HG03342 (cell line): ENCODE measurements around the gene ZNF283.
"Not testable (repeated sequence)": the region's sequence is repeated elsewhere in the genome, so short reads cannot be mapped to it uniquely, and the experiment has no call there.

Experiments used
- ATAC-seq: cut with Tn5 transposase; IDR thresholded peaks from one replicate; pipeline ENCODE4 v1.9.1; 2021; ENCODE audit warnings: mild to moderate bottlenecking, moderate library complexity; ENCODE audit not compliant: unreplicated experiment

The ZNF283 gene

DNA sequence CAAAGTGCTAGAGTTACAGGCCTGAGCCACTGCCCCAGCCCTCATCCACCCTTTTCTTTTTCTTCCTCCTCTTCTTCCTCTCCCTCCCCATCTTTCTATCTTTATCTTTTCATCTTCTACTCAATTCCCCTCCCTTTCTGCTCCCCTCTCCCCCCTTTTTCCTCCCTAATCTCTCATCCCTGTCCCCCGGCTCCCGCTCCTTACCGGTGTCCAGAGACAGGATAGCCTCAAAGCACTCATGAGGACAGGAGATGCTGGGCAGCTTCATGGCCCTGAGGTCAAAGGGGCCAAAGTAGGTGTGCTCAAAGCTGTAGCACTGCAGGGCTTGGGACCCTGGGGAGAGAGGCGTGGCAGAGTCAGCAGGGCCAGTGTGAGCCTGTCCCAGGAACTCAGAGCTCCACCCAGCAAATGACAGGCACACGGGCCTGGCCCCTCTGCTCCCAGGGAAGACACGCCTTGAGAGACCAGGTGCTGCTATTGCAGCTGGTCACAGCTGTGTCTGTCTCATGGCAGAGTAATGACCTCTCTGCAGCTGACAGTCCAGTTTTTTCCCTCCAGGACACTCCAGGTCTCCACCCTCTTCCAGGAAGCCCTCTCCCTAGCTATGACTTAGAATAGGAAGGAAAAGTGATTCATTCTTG is 27.5 kb upstream of the ZNF283 start:
- no peak for ATAC-seq

DNA sequence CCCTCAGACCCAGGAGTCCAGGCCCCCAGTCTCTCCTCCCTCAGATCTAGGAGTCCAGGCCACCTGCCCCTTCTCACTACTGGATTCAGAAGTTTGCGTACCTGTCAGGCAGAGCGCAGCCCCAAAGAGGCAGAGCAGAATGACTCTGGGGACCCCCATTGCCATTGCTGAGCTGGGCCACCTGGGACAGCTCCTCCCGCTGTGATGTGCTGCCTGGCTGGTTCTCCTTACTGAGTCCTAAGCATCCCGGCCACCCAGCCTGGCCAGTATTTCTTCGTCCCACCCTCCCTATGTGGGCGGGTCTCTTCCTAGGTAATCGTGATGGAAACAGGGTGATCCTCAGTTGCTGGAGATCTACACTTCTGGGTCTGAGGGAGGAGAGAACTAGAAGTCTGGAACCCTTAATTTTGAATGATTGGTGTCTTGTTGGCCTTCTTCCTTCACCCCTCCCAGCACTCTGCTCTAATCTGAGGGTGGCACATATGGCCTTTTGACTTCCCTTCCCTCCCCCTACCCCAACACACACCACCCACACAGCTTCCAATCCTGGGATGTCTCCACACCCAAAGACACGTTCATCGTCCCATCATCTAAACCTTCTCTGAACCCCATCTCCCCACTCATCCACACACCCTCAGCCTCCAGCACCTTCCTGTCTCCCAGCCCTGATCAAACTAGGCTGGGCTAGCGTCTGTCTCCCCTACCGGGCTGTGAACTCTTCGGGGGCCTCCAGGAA is 24.7 kb upstream of the ZNF283 start, which contains the start of gene LYPD5:
TSS of gene LYPD5 (minus strand) at position 232 of the 736 bp plus-strand sequence. CDS start at position 165, 67 bp downstream.
- ATAC-seq, result no peak

DNA sequence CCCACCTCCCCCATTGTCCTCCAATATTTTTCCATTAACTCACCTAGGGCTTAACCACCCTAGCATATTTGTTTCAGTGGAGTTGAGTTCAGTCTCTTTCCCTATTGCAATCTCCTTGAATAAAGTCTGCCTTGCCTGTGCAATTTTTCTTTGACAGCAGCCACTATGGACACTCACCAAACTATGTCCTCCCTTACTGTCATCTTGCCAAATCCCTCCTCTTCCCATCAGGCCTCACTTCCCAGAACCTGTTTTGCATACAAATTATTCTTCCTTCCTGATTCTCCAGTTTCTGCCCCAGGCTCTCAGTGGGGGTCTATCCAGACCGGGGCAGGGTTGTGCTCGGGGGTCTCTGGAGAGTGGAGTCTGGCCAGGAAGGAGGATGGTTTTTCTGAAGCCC is 22.7 kb upstream of the ZNF283 start:
- ATAC-seq, result no peak

DNA sequence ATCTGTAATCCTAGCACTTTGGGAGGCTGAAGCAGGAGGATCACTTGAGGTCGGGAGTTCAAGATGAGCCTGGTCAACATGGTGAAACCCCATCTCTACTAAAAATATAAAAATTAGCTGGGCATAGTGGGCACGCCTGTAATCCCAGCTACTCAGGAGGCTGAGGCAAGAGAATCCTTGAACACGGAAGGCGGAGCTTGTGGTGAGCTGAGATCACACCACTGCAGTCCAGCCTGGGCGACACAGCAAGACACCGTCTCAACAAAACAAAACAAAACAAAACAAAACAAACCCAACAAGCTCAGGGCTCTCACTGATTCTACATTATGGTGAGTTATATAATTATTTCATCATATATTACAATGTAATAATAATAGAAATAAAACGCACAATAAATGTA is 20.7 kb upstream of the ZNF283 start:
- not testable (repeated sequence) for ATAC-seq

DNA sequence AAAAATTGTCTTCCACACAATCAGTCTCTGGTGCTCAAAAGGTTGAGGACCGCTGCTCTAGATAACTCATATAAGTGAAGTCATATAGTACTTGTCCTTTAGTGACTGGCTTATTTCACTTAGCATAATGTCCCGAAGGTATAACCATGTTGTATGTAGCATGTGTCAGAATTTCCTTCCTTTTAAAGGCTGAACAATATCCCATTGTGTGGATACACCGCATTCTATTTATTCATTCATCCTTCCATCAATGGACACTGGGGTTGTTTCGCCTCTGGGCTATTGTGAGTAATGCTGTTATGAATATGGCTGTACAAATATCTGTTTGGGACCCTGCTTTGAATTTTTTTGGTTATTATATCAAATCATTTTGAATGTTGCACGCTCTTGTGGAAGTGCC is 20.3 kb upstream of the ZNF283 start:
- ATAC-seq, result no peak

DNA sequence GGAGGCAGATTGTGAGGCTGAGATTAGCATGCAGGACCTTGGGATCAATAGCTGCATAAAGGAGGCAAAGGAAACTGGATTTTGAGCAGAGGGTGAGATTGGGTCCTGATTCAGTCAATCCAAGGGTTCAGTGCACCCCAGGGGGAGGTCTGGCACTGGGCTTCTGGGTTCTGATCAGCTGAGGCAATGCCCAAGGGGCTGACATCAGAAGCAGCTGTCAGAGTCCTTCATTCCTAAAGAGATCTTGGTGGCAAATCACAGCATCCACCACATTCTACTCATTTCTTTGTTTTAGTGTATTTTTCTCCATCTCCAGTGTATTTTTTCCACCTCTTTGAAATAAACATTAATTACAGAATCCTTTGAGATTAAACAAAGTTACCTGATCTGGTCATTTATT is 19.5 kb upstream of the ZNF283 start:
- no peak for ATAC-seq

DNA sequence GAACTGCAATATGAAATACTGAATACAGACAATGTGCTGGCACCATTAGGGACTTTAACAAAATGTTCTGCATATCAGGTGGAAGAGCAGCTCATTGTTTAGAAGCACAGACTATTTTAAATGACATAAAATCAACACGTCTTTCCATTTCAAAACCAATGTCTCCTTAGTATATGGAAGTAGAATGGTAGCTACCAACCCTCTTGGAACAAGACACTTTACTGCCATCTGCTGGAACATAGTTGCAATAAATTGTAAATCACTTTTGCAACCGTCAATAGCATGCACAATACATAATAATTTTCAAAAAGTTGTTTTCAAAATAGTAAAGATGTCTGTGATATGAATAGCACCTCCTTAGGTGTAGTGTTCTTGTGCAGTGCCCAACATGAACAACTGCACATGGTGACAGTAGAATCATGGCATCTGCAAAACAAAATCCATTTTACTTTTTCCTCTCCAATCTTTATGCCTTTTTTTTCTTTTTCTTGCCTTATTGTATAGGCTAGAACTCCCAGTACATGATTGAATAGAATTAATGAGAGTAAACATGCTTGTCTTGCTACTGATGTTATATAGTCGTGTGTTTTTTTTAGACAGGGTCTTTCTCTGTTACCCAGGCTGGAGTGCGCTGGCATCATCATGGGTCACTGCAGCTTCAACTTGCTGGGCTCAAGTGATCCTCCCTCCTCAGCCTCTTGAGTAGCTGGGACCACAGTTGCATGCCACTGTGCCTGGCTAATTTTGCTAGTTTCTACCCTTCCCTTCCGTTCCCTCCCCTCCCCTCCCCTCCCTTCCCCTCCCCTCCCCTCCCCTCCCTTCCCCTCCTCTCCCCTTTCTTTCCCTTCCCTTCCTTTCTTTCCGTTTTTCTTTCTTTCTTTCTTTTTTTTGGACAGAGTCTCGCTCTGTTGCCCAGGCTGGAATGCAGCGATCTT is 17.1 kb upstream of the ZNF283 start:
- no peak for ATAC-seq

DNA sequence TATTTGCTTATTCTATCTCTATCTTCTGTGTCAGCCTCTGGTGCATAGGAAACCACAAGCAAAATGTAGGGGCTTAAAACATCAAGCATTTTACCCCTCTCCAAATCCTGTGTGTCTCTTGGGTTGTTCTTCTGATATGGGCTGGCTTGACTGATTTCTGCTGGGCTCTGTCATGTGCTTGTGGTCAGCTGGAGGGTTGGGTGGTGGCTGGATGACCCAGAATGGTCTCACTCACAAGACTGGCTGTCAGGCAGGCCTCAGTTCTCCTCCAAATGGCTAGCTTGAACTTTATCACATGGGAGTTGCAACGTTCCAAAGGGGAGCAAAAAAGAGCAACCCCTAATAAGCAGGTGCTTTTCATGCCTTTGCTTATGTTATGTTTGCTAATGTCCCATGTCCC is 15.3 kb upstream of the ZNF283 start:
- ATAC-seq, result no peak

DNA sequence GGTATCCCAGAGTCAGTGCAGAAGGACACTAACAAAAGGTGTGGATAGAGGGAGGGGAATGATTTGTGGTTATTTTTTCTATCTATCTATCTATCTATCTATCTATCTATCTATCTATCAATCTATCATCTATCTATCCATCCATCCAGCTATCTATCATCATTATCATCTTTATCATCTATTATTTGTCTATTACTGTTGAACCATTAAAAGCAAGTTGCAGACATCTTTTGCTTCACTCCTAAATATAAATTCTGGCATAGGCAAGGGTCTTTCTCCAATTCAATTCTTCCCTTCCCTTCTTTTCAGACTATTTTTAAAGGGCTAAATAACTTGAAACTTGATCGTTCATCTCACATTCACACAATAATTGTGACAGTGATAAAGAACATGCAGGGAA is 14.9 kb upstream of the ZNF283 start:
- no peak for ATAC-seq

DNA sequence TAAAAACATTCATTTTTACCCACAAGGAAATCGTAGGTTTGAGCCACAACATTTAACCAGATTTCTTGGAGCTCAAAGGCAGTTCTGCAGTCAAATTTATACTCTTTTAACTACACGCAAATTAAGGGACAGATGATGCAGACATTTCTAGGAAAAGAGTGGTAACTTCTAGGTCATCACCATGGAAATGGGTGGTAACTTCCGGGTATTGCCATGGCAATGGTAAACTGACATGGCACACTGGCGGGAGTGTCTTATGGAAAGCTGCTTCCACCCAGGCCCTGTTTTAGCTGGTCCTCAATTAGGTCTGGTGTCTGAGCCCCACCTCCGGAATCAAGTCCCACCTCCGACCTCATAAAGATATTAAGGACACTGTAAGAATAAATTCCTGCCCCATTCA is 14.4 kb upstream of the ZNF283 start:
- ATAC-seq, result no peak

DNA sequence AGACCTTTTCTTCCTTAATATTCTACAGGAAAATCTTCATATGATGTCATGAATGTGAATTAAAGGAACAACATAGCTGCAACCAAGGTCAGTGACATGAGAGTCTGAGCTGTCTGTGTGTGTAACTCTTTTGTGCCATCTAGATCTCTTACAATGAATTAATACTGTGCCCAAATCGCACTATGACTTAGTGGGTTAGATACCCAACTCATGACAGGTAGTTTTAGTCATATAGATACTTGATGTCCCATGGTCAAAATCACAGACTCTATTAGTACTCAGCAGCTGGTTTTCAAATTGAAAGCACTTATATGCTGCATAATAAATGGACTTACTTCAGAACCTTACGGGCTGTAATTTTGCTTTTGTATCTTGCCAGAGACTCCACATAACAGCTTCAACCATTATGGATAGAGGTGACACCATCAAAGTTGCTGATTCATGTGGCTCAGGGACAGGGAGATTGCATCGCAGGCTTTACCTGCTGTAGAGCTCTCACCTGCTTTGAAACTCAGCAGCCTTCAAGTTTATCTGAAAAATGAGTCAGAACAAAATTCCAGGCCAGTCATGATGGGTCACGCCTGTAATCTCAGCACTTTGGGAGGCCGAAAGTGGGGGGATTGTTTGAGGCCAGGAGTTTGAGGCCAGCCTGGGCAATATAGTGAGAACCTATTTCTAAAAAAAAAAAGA is 12.3 kb upstream of the ZNF283 start:
- ATAC-seq, result no peak

DNA sequence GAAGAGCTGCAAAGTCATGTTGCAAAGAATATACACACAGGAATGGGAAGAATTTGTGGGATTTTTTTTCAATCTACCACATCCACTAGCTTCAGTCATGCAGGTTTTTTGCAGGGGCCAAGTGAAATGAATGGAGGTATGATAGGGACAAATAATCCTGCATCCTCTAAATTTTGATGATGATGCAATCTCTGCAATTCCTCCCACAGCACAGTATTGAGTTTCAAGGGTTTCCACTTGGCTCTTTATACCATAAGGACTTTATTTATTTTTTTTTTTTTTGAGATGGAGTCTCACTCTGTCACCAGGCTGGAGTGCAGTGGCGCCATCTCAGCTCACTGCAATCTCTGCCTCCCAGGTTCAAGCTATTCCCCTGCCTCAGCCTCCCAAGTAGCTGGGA is 9.7 kb upstream of the ZNF283 start:
- ATAC-seq, result not testable (repeated sequence)

DNA sequence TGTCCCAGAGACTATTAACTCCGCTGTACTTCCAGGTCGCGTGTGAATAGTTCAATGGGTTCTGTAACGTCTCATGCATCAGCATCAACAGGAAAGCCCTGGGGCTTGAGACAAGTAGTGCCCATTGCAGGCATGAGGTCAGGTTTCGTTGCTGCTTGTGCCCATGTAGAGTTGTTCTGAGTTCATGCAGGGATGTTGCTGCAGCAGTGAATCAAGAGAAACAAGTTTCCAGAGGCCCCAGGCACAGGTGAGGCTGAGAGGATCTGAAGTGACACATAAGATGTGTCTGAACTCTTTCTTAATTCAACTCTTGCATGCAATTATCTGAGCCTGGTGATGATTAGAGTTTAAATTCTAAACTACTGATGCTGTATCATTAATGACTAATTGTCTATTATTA is 8.6 kb upstream of the ZNF283 start:
- ATAC-seq, result no peak

DNA sequence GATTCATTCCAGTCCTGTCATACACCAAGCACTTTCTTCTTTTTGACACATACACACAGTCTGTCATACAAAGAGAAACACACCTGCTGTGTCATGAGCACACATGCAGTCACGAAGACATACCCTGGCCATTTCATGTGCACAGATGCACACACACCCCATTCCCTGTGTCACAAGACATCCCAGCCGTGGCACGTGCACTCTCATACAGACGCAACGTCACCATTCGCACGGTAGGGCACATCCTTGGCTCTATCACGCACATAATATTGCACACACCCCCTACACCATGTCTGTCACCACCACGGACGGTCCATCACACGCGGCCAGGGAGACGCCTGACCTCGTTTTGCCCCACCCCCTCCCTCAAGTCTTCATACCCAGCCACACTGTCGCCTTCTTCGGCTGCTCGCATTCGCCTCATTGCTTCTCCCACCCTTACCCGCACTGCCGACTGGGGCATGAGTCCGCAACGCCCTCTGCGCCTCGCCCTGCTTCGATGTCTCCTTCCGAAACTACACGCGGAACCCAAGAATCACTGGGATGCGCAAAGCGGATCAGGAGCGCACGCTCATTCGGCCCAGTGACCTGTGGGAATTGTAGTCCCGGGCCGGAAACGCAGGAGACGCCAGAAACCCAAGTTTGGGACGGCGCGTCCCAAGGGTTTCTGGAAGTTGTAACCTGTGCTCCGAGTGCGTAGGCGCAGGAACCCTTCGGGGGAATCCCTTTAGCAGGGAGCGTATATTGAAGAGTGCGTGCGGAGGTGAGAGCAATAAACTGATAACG is 6.8 kb upstream of the ZNF283 start:
- no peak for ATAC-seq

DNA sequence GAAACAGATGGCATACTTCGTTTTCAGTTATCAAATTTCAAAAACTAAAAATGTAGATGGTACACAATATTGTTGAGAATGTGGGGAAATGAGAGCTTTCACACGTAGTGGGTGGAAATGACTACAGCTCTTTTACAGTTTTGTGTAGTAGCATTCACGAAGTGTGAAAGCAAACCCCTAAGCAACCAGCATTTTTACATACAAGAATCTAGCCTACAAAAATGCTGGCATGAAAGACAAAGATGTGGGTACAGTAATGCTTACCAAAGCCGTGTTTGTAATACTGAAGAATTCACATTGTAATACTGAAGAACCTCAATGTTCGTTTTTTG is 6.3 kb upstream of the ZNF283 start:
- ATAC-seq, result no peak

DNA sequence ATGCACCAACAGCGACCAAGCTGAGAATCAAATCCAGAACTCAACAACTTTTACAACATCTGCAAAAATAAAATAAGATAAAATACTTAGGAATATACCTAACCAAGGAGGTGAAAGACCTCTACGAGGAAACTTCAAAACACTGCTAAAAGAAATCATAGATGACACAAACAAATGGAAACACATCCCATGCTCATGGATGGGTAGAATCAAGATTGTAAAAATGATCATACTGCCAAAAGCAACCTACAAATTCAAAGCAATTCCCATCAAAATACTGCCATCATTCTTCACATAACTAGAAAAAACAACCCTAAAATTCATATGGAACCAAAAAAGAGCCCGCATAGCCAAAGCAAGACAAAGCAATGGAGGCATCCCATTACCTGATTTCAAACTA is 3.3 kb upstream of the ZNF283 start:
- not testable (repeated sequence) for ATAC-seq

DNA sequence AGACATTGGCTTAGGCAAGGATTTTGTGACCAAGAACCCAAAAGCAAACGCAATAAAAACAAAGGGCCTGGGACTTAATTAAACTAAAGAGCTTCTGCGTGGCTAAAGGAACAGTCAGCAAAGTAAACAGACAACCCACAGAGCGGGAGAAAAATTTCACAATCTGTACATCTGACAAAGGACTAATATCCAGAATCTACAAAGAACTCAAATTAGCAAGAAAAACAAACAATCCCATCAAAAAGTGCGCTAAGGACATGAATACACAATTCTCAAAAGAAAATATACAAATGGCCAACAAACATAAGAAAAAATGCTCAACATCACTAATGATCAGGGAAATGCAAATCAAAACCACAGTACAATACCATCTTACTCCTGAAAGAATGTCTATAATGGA is 2.5 kb upstream of the ZNF283 start:
- ATAC-seq, result not testable (repeated sequence)

DNA sequence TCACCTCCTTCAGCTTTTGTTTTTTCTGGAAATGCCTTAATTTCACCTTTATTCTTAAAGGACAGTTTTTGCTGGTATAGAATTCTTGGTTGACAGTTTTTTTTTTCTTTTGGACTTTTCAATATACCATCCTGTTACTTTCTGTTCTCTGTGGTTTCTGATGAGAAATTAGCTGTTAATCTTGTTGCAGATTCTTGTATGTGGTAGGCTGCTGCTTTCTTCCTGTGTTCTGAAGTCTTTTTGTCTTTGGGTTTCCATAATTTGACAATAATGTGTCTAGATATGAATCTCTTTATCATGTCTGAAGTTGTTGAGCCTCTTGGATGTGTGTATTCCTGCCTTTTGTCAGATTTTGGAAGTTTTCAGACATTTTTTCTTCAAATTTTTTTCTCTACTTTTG is 12.0 kb downstream of the ZNF283 start:
- no peak for ATAC-seq

DNA sequence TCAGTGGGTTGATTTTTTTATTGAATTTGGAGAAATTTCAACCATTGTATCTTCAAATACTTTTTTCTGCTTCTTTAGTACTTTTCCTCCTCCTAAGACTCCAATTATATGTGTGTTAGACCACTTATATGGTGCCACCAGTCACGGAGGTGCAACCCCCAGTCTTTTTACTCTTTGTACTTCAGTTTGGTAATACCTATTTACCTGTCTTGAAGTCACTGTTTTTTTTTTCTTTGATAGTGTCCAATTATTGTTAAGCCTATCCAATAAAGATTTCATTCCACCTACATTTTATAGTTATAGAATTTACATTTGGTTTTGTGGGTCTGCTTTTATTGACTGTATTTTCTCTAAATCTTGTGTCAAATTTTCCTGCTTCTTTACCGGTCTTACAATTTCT is 14.9 kb downstream of the ZNF283 start:
- ATAC-seq, result no peak

DNA sequence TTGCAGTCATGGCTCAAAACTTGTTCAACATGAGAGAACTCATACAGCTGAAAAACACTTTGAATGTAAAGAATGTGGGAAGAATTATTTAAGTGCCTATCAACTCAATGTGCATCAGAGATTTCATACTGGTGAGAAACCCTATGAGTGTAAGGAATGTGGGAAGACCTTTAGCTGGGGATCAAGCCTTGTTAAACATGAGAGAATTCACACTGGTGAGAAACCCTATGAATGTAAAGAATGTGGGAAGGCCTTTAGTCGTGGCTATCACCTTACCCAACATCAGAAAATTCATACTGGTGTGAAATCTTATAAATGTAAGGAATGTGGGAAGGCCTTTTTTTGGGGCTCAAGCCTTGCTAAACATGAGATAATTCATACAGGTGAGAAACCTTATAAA is 20.1 kb downstream of the ZNF283 start:
- no peak for ATAC-seq
